Stimulated activated CD8-positive, alpha-beta memory T cell treated with anti-CD3 and anti-CD28 coated beads, Interleukin-4, amount 100 ng/mL, for 4 hours (primary cell): Measurements from ENCODE around the gene PTP4A2.
"Not testable (repeated sequence)": the region's sequence is repeated elsewhere in the genome, so short reads cannot be mapped to it uniquely, and the experiment has no call there.

Experiments
- DNase-seq, 2 donors: peaks; one replicate each; pipeline ENCODE4 v3.0.0-alpha.2; 2020; ENCODE audit warnings: low read depth in 2 of 2, low spot score in 1 of 2

The PTP4A2 gene

DNA sequence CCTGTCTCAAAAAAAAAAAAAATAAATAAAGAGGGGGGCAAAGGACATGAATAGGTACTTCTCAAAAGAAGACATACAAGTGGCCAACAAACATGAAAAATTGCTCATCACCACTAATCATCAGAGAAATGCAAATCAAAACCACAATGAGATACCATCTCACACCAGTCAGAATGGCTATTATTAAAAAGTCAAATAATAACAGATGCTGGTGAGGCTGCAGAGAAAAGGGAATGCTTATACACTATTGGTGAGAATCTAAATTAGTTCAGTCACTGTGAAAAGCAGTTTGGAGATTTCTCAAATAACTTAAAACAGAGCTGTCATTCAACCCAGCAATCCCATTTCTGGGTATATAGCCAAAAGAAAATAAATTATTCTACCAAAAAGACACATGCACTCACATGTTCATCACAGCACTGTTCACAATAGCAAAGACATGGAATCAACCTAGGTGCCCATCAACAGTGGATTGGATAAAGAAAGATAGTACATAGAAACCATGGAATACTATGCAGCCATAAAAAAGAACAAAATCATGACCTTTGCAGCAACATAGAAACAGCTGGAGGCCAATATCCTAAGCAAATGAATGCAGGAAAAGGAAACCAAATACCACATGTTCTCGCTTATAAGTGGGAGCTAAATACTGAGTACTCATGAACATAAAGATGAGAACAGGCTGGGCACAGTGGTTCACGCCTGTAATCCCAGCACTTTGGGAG lies 42.5 kb downstream of the PTP4A2 start:
- DNase-seq, result not testable (repeated sequence)

DNA sequence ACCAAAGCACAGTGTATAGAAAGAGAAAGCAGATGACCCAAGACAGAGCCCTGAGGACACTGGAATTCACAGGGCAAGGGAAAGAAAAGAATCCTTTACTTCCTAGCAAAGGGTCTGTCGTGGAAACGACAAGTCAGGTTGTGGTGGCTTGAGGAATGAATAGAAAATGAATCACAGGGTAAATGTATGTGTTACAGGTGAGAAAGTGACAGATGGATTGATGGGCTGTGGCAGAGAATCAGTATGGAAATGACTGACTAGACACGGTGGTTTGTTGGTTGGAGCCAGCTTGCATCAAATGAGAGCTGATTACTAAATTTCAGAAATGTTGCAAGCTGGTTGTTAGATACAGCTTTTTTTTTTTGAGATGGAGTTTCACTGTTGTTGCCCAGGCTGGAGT lies 46.9 kb downstream of the PTP4A2 start:
- DNase-seq, result no peak

DNA sequence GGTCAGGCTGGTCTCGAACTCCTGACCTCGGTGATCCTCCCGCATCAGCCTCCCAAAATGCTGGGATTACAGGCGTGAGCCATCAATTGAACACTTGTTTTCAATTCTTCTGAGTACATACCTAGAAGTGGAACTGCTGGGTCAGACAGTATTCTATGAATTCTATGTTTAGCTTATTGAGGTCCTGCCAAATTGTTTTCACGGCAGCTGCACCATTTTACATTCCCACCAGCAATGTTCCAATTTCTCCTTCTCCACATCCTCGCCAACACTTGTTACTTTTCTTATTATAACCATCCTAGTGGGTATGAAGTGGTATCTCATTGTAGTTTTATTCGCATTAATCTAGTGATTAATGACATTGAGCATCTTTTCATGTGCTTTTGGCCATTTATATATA lies 49.9 kb downstream of the PTP4A2 start:
- no peak for DNase-seq

DNA sequence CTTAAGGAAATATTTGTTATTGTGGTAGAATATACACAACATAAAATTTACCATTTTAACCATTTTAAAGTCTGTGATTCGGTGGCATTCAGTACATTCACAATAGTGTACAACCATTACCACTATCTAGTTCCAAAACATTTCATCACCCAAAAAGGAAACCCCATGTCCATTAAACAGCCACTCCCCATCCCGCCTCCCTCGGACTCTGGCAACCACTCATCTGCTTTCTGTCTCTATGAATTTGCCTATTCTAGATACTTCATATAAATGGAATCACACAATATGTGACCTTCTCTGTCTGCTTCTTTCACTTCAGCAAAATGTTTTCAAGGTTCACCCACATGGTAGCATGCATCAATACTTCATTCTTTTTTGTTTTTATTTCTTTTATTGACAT lies 51.3 kb downstream of the PTP4A2 start:
- DNase-seq, result no peak

DNA sequence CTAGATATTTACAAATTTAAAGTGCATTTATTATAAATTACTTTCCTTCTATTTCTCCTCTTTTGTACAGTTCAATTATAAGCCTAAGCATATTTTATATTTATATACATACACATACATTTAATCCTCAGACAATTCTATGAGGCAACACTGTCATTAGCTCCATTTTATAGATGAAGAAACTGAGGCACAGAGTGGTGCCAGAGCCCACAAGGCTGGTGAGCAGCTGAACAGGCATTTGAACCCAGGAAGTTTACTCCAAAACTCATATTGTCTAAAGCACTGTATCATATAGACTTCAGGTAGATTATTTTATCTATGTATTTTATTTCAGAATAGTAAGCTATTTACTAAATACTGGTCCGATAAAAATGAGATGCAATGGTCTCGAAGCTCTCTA lies 52.3 kb downstream of the PTP4A2 start:
- DNase-seq, result no peak

DNA sequence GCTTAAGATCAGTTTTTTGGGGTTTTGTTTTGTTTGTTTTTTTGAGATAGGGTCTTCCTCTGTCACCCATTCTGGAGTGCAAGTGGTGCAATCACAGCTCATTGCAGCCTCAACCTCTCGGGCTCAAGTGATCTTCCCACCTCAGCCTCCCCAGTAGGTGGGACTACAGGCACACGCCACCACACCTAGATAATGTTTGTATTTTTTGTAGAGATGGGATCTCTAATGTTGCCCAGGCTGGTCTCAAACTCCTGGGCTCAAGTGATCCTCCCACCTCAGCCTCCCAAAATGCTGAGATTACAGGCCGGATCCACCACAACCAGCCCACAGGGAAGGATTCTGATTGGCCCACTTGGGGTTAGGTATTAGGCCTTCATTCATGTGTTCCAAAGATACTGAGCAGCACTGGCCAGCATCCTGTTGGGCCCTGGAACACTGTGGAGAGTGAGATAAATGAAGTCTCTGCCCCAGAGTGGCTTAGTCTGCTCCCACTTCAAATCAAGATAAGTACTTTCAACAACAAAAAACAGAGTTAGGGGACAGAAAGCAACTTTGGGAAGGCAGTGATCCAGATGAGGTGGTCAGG lies 54.7 kb downstream of the PTP4A2 start:
- DNase-seq, result no peak

DNA sequence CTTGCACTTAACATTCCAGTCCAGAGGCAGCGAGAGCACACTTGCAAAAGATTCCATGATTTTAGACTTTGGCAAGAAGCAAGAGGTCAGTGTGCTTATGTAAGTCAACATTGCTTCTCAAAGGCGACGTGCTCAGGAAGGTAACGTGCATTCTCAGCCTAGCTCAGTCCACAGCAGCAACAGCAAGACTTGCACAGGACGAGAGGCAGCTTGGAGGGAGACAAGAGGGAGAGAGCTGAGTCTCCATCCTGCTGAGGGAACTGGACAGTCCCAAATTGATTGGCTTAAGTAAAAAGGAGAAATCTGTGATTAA lies 56.5 kb downstream of the PTP4A2 start:
- DNase-seq, result no peak

DNA sequence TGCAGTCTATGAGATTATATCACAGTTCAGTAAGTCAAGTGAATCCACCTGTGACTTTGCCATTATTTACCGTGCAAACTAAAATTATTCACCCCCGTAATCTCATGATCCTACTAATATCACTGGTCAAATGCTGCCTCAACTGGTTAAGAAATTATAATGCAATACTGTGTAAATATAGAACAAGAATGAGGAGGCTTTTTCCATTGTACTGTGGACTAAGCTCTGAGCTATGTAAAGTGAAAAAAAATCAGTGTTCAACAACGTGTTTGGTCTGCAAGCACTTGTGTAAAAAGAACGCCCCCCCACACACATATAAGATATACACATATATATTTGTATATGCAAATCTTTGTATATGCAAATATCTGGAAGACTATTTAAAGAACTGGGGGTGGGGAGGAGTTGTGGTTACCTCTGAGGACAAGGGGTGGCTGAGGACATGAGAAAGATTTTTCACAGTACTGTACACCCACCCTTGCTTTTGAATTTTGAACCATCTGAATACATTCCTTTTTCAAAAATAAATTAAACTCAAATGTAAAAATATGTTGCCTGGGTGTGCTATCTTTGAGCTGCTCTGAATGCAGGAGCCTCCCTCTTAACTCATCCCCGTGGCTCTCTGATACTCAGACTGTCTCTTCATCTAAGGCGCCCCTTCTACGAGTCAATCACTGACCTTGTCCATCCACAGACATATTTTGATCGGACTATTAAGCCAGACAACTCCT lies 57.0 kb downstream of the PTP4A2 start:
- DNase-seq, result no peak

DNA sequence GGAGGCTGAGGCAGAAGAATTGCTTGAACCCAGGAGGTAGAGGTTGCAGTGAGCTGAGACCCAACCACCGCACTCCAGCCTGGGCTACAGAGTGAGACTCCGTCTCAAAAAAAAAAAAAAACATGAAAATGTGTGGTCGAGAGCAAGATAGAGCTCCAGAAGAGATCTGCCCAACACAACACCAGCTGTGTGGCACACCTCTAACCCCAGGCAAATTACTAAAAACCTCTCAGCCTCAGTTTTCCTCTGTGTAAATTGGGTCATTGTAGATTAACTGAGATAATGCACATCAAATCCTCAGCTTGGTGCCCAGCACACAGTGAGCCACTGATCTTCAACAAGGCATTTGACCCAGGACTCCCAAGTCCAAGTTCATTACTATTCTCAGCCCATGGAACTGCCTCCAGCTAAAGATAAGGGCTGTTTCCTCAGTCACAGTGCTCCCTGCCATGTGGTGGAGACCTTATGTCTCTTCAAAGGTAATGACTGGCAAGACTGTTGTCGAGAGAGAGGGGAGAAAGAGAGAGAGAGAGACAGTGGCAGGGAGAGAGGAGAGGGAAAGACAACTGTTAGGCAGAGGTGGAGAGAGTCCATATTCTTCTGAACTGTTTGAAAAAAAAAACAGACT lies 58.1 kb downstream of the PTP4A2 start:
- no peak for DNase-seq

DNA sequence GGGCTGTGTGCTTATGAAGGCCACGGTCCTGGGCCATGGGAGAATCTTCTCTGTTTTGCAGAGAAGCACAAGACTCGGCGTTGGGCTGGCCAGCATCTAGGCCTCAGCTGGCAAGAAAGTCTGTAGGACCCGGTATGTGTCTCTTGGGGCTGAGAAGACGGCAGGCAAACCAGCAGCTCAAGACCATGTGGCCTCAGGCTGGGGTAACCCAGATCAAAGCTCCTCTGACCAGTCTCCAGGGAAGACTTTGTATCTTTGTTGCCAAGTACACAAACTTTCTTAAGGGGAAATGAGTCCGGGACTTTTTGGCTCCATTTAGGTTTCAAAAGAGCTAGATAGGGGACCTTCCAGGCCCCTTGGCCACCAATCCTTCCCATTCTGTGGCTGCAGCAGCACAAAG lies 60.1 kb downstream of the PTP4A2 start:
- no peak for DNase-seq

DNA sequence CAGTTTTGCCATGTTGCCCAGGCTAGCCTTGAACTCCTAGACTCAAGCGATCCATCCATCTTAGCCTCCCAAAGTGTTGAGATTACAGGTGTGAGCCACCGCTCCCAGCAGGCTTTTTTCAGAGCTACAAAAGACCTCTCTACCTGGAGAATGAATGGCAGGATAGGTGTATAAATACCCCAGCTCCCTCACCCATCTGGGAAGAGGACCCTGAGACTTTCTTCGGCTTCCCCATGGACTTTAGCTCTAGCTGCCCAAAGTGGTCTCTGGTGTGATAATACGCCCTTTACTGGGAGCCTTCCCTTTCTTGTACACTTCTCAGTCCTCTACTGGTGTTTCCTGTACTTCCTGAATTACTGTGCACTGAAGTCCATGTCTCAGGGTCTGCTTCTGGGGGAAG lies 60.6 kb downstream of the PTP4A2 start:
- no peak for DNase-seq

DNA sequence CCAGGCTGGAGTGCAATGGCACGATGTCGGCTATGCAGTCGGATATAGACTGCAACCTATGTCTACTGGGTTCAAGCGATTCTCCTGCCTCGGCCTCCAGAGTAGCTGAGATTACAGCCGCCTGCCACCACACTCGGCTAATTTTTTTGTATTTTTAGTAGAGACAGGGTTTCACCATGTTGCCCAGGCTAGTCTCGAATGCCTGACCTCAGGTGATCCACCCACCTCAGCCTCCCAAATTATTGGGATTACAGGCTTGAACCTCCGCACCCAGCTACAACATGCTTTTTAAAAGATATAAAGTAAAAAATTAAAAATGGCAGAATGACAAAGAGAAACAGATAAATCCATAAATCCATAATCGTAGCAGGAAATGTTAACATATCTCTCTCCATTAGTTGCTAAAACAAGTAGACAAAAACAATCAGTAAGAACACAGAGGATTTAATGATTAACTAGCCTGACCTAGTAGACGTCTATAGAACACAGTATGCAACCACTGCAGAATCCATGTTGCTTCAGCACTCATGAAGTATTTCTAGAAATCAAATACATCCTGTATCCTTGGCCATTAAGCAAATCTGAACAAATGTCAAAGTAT lies 62.4 kb downstream of the PTP4A2 start:
- no peak for DNase-seq

DNA sequence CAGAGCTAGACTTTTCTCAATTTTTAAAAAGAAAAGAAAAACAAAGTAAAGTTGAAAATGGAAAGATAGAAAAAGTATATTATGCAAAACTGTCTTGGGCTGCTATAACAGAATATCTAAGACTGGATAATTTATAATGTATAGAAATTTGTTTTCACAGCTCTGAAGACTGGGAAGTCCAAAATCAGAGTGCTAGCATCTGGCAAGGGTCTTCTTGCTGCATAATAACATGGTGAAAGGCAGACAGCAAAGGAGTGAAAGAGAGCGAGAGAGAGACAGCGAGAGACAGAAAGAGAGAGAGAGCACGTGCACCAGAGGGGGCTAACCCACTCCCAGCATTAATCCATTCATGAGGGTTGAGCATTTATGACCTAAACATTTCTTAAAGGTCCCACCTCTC lies 63.2 kb downstream of the PTP4A2 start:
- no peak for DNase-seq

DNA sequence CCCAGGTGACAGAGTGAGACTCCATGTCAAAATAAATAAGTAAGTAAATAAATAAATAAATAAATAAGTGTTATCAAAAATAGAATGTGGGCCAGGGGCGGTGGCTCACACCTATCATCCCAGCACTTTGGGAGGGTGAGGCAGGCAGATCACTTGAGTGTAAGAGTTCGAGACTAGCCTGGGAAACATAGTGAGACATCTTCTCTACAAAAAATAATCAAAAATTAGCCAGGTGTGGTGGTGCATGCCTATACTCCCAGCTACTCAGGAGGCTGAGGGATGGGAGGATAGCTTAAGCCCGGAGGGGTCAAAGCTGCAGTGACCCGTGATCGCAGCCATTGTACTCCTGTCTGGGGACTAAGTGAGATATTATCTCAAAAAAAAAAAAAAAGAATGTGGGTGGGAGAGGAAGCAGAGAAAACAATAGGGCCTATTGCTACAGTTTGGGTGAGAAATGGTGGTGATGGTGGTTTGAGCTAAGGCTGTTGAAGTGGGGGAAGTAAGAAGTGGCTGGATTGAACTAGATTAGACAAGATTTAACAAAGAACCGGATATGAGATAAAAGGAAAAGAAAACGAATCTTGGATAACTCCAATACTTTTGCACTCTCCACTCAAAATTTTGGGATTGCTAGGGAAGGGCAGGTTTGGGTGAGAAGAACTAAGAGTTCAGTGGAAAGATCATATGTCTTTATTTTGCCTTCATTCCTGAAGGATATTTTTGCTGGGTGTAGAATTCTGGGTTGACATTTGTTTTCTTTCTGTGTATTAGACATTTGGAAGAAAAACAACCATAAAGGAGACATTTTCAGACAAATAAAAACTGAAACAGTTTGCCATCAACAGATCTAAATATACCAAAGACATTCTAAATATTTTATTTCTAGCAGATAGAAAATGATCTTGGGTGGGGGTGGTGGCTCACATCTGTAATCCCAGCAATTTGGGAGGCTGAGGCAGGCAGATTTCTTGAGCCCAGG lies 65.2 kb downstream of the PTP4A2 start:
- DNase-seq, result no peak

DNA sequence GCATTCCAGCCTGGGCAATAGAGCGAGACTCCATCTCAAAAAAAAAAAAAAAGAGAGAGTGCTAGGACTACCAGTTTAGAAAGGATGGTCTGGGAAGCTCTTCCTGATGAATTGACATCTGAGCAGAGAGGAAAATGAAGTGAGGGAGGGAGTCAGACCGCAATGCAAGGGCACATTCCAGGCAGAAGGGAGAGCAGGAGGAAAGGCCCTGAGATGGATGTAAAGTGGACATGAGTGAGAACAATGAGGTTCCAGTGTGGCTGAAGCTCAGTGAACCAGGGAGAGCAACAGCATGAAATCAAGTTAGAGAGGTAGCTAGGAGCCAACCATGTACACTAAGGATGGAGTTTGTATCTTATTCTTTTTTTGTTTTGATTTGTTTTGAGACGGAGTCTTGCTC lies 66.5 kb downstream of the PTP4A2 start:
- no peak for DNase-seq

DNA sequence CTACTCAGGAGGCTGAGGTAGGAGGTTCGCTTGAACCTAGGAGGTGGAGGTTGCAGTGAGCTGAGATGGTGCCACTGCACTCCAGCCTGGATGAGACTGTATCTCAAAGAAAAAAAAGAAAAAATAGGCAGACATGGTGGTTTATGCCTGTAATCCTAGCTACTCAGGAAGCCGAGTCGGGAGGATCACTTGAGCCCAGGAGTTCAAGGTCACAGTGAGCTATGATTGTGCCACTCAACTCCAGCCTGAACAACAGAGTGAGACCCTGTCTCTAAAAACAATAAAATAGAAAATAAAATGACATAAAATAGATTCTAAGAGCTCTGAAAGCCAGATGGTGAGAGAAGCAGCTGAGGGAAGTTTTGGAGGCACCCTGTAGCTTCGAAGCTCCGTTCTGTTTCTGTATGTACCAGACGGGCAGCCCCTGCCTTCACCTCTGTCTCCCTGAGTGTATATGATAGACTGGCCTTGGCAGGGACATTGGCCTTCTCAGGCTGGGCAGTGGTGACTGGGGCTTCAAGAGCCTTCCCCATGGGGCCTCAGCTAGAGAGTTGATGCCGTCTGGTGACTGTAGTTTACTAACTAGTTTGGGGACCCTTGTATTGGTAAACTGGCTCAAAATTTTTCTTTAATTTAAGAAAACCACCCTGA lies 68.0 kb downstream of the PTP4A2 start:
- DNase-seq, result no peak

DNA sequence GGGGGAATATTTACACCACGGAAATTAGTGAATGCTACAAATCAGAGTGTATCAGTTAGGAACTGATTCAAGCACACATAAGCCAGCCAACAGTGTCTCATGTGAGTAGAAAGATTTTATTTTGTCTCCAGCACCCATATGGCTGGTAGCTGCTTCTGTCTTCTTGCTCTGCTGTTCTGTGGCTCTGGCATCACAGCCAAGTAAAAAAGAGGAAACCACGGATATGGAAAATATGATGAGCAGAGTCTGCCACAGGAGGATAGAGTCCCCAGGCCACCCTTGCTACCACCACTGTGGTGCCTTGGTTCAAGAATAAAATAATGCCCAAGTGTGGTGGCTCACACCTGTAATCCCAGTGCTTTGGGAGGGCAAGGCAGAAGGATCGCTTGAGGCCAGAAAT lies 68.7 kb downstream of the PTP4A2 start:
- no peak for DNase-seq

DNA sequence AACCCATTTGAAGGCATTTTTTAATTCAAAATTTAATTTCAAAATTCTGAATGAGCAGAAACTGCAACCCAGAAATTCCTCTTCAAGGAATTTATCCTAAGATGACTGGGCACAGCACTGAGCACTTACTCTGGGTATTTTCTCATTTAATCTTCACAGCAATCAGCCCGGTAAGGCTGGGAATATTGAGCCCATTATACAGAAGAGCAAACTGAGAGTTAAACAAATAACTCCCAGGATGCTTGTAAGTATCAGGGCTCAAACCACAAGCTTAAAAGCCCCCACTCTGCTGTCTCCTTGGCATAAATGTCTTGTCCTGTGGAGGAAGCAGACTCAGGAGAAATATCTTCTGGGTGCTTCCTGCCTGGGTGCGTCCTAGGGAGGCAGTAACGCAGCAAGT lies 69.3 kb downstream of the PTP4A2 start:
- DNase-seq, result no peak

DNA sequence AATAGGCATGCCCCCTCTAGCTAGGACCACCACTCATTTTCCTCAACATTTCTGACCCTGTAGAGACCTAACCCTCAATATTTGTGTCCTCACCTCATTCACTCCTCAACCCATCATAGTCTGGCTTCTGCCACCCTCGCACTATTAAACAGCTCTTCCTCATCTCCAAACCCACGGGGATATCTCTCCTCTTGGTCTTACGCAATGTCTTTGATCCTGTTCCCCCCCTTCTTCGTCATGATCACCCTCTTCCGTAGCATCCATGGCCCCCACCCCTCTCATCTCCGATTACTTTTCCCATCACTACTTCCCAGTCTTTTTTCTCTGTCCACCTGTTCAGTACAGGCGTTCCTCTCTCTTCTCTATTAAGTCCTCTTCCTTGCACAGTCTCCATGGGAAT lies 70.6 kb downstream of the PTP4A2 start:
- no peak for DNase-seq

DNA sequence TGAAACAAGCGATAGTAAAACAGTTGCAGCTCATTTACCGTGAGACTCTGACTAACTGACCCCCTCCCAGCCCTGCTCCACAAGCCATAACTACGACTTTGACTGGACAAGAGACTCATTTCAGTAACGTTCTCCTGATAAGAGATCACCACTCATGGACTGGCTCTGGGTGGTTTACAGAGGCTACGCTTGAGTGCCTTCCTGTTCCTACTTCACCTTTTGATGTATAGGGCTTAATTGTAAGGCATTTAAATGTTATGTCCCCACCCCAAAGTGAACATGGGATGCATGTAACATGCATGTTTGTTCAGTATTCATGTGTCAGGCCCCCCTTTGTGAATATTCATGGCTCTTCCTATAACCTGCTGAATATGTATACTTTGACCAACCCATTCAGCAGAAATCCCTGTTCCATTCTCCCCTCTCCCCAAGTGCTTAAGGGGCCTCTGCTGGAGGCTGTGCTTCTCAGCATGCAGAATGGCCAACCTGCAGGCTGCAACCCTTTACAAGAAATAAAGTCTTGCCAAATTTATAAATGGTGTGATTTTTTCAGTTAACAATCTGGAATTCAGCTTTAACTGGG lies 71.6 kb downstream of the PTP4A2 start:
- no peak for DNase-seq
